MM.1S (cell line): ENCODE data around the gene SERTM2.

ENCODE experiments used
- DNase-seq: peaks from one replicate; pipeline ENCODE4 v3.0.0-alpha.2; 2015
- H2AFZ ChIP-seq: fragments of 300-600 bp; sonication (generic); 2 replicates; pipeline ENCODE4 v1.6.0; 2016; ENCODE audit warnings: antibody characterized with exemption, low read length
- H3F3A ChIP-seq: fragments of 300-600 bp; sonication (generic); 2 replicates; pipeline ENCODE4 v1.6.1; 2016; ENCODE audit warnings: mild to moderate bottlenecking, antibody characterized with exemption, low read length, moderate library complexity, mixed read lengths; ENCODE audit not compliant: insufficient read depth
- H3K27ac ChIP-seq: fragments of 300-600 bp; sonication (generic); 2 replicates; pipeline ENCODE4 v1.5.1; 2016; ENCODE audit warnings: mild to moderate bottlenecking, low read length
- H3K27me3 ChIP-seq: fragments of 300-600 bp; sonication (generic); replicated peaks from 2 replicates; pipeline ENCODE4 v1.6.0; 2016; ENCODE audit warnings: low read length; ENCODE audit not compliant: insufficient read depth
- H3K36me3 ChIP-seq: fragments of 300-600 bp; sonication (generic); replicated peaks from 2 replicates; pipeline ENCODE4 v1.6.1; 2016; ENCODE audit warnings: mild to moderate bottlenecking, low read length, mixed read lengths; ENCODE audit not compliant: insufficient read depth
- H3K4me1 ChIP-seq: fragments of 300-600 bp; sonication (generic); 2 replicates; pipeline ENCODE4 v1.6.1; 2016; ENCODE audit warnings: low read length, mixed read lengths
- H3K4me2 ChIP-seq: fragments of 300-600 bp; sonication (generic); 2 replicates; pipeline ENCODE4 v1.6.0; 2016; ENCODE audit warnings: low read depth, low read length
- H3K4me3 ChIP-seq: fragments of 300-600 bp; sonication (generic); 2 replicates; pipeline ENCODE4 v1.5.1; 2016; ENCODE audit warnings: low read length, mixed read lengths
- H3K79me2 ChIP-seq: fragments of 300-600 bp; sonication (generic); 2 replicates; pipeline ENCODE4 v1.6.1; 2016; ENCODE audit warnings: mixed run types, low read length, mixed read lengths
- H3K9ac ChIP-seq: fragments of 300-600 bp; sonication (generic); 2 replicates; pipeline ENCODE4 v1.6.1; 2016; ENCODE audit warnings: low read length, mixed read lengths
- H3K9me2 ChIP-seq: fragments of 300-600 bp; sonication (generic); replicated peaks from 2 replicates; pipeline ENCODE4 v1.6.1; 2016; ENCODE audit warnings: mild to moderate bottlenecking, low read length, mixed read lengths; ENCODE audit not compliant: insufficient read depth
- H3K9me3 ChIP-seq: fragments of 300-600 bp; sonication (generic); replicated peaks from 2 replicates; pipeline ENCODE4 v1.6.1; 2016; ENCODE audit warnings: mild to moderate bottlenecking, low read length, mixed read lengths; ENCODE audit not compliant: insufficient read depth
- H4K20me1 ChIP-seq: fragments of 300-600 bp; sonication (generic); 2 replicates; pipeline ENCODE4 v1.6.1; 2016; ENCODE audit warnings: mild to moderate bottlenecking, low read length, moderate library complexity, mixed read lengths; ENCODE audit not compliant: insufficient read depth
- CTCF ChIP-seq: fragments of 300-600 bp; sonication (generic); IDR thresholded peaks from 2 replicates; pipeline ENCODE4 v1.5.1; 2016; ENCODE audit warnings: antibody characterized with exemption, low read length, mixed read lengths
- EZH2 ChIP-seq: fragments of 300-600 bp; sonication (generic); optimal IDR thresholded peaks from 2 replicates; pipeline ENCODE3; 2017; ENCODE audit warnings: low read depth, mild to moderate bottlenecking, antibody characterized with exemption, low read length, mixed read lengths
- EZH2phosphoT487 ChIP-seq: fragments of 300-600 bp; sonication (generic); IDR thresholded peaks from 2 replicates; pipeline ENCODE4 v1.6.1; 2018; ENCODE audit warnings: antibody characterized with exemption, low read length

SERTM2 gene

GRCh38 chrX:111568354-111568753 lies 56.9 kb downstream of the SERTM2 start:
- Histone ChIP-seq H3K4me3 (no peak overlapping the region), H3K36me3 (no peaks in the 10 kb centered on the region), H3K27me3 (no peaks in the 10 kb centered on the region), H3K9ac (no peak overlapping the region), H3K4me1 (no peaks in the 10 kb centered on the region), H3K9me3 (no peaks in the 10 kb centered on the region), H3K4me2 (no peak overlapping the region), H3K27ac (no peak overlapping the region), H3K9me2 (no peaks in the 10 kb centered on the region), H3F3A (no peaks in the 10 kb centered on the region), H3K79me2 (no peaks in the 10 kb centered on the region), H2AFZ (no peak overlapping the region), H4K20me1 (no peaks in the 10 kb centered on the region)
- no peak for DNase-seq
- TF ChIP-seq EZH2 (no peak), EZH2phosphoT487 (no peak), CTCF (peak; percentile 23)

- H3K79me2 ChIP-seq, result no peaks in the 10 kb centered on the region
- H3K9ac ChIP-seq, result no peak overlapping the region
- no peaks in the 10 kb centered on the region for H3K9me3 ChIP-seq
- DNase-seq, result no peak
- H3K36me3 ChIP-seq, result no peaks in the 10 kb centered on the region
- no peaks in the 10 kb centered on the region for H3F3A ChIP-seq
- no peak overlapping the region for H3K4me2 ChIP-seq
- no peaks in the 10 kb centered on the region for H4K20me1 ChIP-seq
- no peak for TF ChIP-seq CTCF
- no peak overlapping the region for H2AFZ ChIP-seq
- H3K9me2 ChIP-seq, result no peaks in the 10 kb centered on the region
- H3K27ac ChIP-seq, result no peak overlapping the region
- H3K4me3 ChIP-seq, result no peak overlapping the region
- no peaks in the 10 kb centered on the region for H3K4me1 ChIP-seq
- H3K27me3 ChIP-seq, result no peaks in the 10 kb centered on the region
Measured at GRCh38 chrX:111568817-111569216, 57.4 kb downstream of the SERTM2 start.
